Measurements from ENCODE around the gene SEC23IP.

SEC23IP gene

GRCh38 chr10:119970963-119971362 is 78.4 kb downstream of the SEC23IP start:
- no peak for TF ChIP-seq CTCF (IDR thresholded peaks at IDR 0.05; ENCODE audit: low read depth, low read length)
- no peak for DNase-seq (ENCODE audit: low read depth, low spot score)
- no peak overlapping the region for H3K4me3 ChIP-seq (ENCODE audit: low read depth, low read length)
- in situ Hi-C loops (cut with HindIII; ENCODE audit: low sequenced_read_pairs) = no loop called here

GRCh38 chr10:119973281-119973680 is 80.8 kb downstream of the SEC23IP start:
- in situ Hi-C loops (cut with HindIII; ENCODE audit: low sequenced_read_pairs) = no loop called here
- H3K4me3 ChIP-seq (ENCODE audit: low read depth, low read length) = no peak overlapping the region
- no peak for TF ChIP-seq CTCF (IDR thresholded peaks at IDR 0.05; ENCODE audit: low read depth, low read length)
- no peak for DNase-seq (ENCODE audit: low read depth, low spot score)

- no peak overlapping the region for H3K4me3 ChIP-seq (ENCODE audit: low read depth, low read length)
- no peak for DNase-seq (ENCODE audit: low read depth, low spot score)
- in situ Hi-C loops (cut with HindIII; ENCODE audit: low sequenced_read_pairs) = no loop called here
- TF ChIP-seq CTCF (IDR thresholded peaks at IDR 0.05; ENCODE audit: low read depth, low read length) = no peak
Measured at GRCh38 chr10:119976421-119976820, 83.9 kb downstream of the SEC23IP start.

- in situ Hi-C loops (cut with HindIII; ENCODE audit: low sequenced_read_pairs) = no loop called here
- TF ChIP-seq CTCF (IDR thresholded peaks at IDR 0.05; ENCODE audit: low read depth, low read length) = no peak
- H3K4me3 ChIP-seq (ENCODE audit: low read depth, low read length) = no peak overlapping the region
- DNase-seq (ENCODE audit: low read depth, low spot score) = no peak
Measured at GRCh38 chr10:119980956-119981750, 88.6 kb downstream of the SEC23IP start.

GRCh38 chr10:119981826-119982225 is 89.3 kb downstream of the SEC23IP start:
- no peak for DNase-seq (ENCODE audit: low read depth, low spot score)
- H3K4me3 ChIP-seq (ENCODE audit: low read depth, low read length) = no peak overlapping the region
- TF ChIP-seq CTCF (IDR thresholded peaks at IDR 0.05; ENCODE audit: low read depth, low read length) = no peak
- in situ Hi-C loops (cut with HindIII; ENCODE audit: low sequenced_read_pairs) = no loop called here

- in situ Hi-C loops (cut with HindIII; ENCODE audit: low sequenced_read_pairs) = no loop called here
Measured at GRCh38 chr10:119988333-119988732, 95.8 kb downstream of the SEC23IP start.

More at GRCh38 chr10:119988333-119988732, 95.8 kb downstream of the SEC23IP start:
- no peak for DNase-seq (ENCODE audit: low read depth, low spot score)
- H3K4me3 ChIP-seq (ENCODE audit: low read depth, low read length) = no peak overlapping the region
- no peak for TF ChIP-seq CTCF (IDR thresholded peaks at IDR 0.05; ENCODE audit: low read depth, low read length)

Measured in astrocyte of the spinal cord (primary cell).